Measurements from ENCODE around the gene CHRD. TPM values are rescaled to one million over a fixed set of nuclear protein-coding genes. Genes with fewer than 3 reads are reported as not detected.
"Not testable (repeated sequence)": the region's sequence is repeated elsewhere in the genome, so short reads cannot be mapped to it uniquely, and the experiment has no call there.

Gene CHRD
- under 1 TPM; 0.05 to 0.39 TPM for total RNA-seq

DNA sequence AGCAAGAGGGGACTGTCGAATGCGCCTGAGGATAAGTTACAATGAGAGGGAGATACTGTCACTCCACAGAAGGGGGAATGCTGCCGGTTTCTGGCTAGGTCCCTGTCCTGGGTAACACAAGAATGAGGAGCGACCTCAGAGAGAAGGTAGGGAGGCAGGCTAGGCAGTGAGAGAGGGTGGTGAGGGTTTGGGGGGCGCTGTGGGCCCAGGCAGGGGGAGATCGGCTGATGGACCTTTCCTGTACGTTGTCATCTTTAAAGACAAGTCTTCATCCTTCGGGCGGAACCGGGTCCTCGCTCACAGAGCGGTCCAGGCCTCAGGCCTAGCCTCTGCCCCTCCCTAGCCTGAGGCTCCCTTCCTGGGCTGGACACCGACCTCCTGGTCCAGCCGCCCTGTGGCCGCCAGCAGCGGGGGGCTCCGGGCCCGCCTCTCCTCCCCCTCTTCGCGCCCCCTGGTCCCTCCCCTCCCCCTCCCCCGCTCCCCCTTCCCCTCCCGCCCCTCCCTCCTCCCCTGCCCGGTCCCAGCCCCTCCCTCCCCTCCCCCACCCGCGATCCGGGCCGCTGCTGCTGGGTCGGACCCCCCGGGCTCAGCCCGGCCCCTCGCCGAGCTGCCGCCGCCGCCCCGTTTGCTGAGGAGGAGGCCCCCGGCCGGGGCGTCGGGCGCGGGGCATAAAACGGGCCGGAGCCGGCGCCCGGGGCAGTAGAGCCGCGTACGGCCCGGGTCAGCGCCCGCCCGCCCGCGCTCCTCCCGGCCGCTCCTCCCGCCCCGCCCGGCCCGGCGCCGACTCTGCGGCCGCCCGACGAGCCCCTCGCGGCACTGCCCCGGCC is at the start of gene CHRD:
CHRD (plus strand) TSS at position 697 of the 827 bp plus-strand sequence. CDS start 265 bp downstream, outside the sequence.
- peaks cover 44% of the 10 kb centered on the region for H3K27me3 Mint-ChIP-seq

DNA sequence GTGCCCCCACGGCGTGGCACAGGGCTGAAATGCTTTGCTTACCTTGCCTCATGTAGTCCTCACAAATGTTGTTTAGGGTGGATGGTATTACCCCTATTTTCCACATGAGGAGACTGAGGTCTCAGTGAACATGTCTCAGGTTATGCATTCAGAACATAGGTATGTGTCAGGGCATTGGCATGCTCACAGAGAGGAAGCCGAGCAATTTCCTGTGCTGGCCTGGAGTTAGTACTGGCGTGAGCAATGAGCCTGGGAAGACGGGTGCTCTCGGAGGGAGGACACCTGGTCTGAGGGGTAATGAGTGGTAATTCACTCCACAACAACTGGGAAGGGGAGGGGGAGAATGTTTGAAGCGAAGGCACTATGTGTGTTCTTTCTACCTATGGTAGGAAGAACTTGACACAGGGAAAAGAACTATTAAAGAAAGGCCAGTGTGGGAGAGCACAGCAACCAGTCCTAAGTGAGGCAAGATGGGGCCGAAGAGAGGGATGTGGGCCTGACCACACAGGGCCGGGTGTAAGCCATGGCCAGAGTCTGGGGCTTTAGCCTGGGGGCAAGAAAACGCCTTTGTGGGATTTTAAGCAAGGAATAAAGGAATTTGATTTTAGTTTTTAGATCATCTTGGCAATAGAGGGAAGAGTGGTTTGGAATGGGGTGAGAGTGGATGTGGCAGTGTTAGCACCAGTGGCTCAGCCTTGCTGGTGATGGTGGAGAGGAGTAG is 47.3 kb upstream of the CHRD start:
- H3K27ac Mint-ChIP-seq = peak overlapping the region; percentile 69
- H3K9me3 Mint-ChIP-seq = no peaks in the 10 kb centered on the region
- no peak for ATAC-seq (replicated peaks)
- H3K36me3 Mint-ChIP-seq (ENCODE audit: low read depth) = peaks cover 81% of the 10 kb centered on the region
- no peak overlapping the region for H3K4me3 Mint-ChIP-seq
- H3K27me3 Mint-ChIP-seq = no peaks in the 10 kb centered on the region
- H3K4me1 Mint-ChIP-seq = peaks cover 41% of the 10 kb centered on the region

More for the DNA sequence above, at the start of gene CHRD:
- Mint-ChIP-seq H3K27ac (no peak within 1 kb of the TSS), H3K4me1 (no peaks in the 10 kb centered on the region), H3K36me3 (ENCODE audit: low read depth) (no peaks in the 10 kb centered on the region), H3K9me3 (no peaks in the 10 kb centered on the region), H3K4me3 (peak within 1 kb of the TSS; percentile 69)
- ATAC-seq (replicated peaks) = no peak

DNA sequence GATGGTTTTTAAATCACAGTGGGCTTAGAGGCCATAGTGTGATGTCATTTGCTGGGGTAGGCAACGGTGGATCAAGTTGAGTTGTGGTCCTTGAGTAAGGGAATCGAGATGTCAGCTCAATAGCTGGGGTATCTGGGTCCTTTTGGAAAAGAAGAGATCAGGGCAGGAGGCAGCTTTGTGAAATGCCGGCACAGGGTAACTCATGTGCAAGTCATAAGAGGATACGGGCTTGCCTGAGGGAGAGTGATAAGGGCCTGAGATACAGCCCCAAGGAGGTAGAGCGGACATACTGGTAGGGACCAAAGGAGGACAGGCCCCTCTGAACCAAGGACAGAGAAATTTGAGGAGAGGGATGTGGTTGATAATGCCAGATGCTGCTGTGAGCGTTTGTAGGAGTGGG is 46.7 kb upstream of the CHRD start:
- H3K27me3 Mint-ChIP-seq = no peaks in the 10 kb centered on the region
- ATAC-seq (replicated peaks) = no peak
- H3K4me3 Mint-ChIP-seq = no peak overlapping the region
- peaks cover 48% of the 10 kb centered on the region for H3K4me1 Mint-ChIP-seq
- H3K27ac Mint-ChIP-seq = peak overlapping the region; percentile 69
- H3K9me3 Mint-ChIP-seq = no peaks in the 10 kb centered on the region
- peaks cover 75% of the 10 kb centered on the region for H3K36me3 Mint-ChIP-seq (ENCODE audit: low read depth)

DNA sequence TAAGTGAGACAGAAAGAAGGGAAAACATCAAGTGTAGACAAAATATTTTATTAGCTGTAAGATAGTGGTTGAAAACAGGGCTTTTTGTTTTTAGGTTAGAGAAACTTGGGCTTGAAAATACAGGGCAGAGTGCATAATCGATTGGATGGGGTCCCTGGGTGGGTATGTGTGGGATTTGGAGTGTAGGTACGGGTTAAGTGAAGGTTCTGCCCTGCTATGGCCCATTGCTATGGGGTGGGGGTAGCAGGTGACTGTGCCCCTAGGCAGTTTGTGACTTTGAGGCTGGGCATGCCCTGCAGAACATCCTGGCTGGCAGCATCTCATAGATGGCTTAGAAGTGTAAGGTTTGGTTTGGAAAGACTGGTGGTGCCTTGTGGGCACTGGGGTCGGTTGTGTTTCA is 46.2 kb upstream of the CHRD start:
- Mint-ChIP-seq H3K4me3 (peak overlapping the region; percentile 81), H3K27ac (peak overlapping the region; percentile 69), H3K36me3 (ENCODE audit: low read depth) (peaks cover 69% of the 10 kb centered on the region), H3K4me1 (peaks cover 45% of the 10 kb centered on the region), H3K9me3 (no peaks in the 10 kb centered on the region), H3K27me3 (no peaks in the 10 kb centered on the region)
- no peak for ATAC-seq (replicated peaks)

DNA sequence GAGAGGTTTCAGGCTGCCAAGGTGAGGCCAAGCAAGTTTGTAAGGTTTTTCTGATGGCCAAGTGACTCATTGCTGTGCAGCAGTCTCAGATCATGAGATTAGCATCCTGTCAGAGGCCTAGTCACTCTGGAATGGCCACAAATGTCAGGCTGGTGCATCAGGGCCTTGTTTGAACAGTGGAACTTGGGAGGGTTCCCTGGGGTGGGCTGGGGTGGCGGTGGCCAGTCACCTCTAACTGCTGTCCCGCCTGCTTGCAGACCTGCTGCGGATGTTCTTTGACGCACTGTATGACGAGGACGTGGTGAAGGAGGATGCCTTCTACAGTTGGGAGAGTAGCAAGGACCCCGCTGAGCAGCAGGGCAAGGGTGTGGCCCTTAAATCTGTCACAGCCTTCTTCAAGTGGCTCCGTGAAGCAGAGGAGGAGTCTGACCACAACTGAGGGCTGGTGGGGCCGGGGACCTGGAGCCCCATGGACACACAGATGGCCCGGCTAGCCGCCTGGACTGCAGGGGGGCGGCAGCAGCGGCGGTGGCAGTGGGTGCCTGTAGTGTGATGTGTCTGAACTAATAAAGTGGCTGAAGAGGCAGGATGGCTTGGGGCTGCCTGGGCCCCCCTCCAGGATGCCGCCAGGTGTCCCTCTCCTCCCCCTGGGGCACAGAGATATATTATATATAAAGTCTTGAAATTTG is 45.2 kb upstream of the CHRD start:
- H3K27ac Mint-ChIP-seq = peak overlapping the region; percentile 69
- no peaks in the 10 kb centered on the region for H3K9me3 Mint-ChIP-seq
- H3K4me1 Mint-ChIP-seq = peaks cover 42% of the 10 kb centered on the region
- H3K36me3 Mint-ChIP-seq (ENCODE audit: low read depth) = peaks cover 60% of the 10 kb centered on the region
- peak; percentile 82 for ATAC-seq (replicated peaks)
- H3K4me3 Mint-ChIP-seq = peak overlapping the region; percentile 81
- no peaks in the 10 kb centered on the region for H3K27me3 Mint-ChIP-seq

DNA sequence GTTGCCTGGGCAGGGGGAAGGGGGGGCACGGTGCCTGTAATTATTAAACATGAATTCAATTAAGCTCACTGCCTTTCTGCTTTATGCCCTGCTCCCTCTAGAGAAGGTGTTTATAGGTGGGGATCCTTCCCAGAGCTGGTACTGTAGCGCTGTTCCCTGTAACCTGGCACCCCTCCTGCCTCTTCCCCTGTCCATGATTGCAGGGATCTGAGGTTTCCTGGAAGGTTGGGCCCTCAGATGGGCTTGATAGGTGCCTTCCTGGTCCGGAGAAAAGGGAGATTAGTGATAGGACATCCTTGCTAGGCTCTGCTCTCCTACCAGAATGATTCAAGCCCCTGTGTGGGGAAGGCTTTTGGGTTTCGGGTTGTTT is 44.6 kb upstream of the CHRD start:
- Mint-ChIP-seq H3K27ac (peak overlapping the region; percentile 79), H3K36me3 (ENCODE audit: low read depth) (peaks cover 54% of the 10 kb centered on the region), H3K4me3 (peak overlapping the region; percentile 81), H3K27me3 (no peaks in the 10 kb centered on the region), H3K4me1 (peaks cover 42% of the 10 kb centered on the region), H3K9me3 (no peaks in the 10 kb centered on the region)
- ATAC-seq (replicated peaks) = peak; percentile 37

DNA sequence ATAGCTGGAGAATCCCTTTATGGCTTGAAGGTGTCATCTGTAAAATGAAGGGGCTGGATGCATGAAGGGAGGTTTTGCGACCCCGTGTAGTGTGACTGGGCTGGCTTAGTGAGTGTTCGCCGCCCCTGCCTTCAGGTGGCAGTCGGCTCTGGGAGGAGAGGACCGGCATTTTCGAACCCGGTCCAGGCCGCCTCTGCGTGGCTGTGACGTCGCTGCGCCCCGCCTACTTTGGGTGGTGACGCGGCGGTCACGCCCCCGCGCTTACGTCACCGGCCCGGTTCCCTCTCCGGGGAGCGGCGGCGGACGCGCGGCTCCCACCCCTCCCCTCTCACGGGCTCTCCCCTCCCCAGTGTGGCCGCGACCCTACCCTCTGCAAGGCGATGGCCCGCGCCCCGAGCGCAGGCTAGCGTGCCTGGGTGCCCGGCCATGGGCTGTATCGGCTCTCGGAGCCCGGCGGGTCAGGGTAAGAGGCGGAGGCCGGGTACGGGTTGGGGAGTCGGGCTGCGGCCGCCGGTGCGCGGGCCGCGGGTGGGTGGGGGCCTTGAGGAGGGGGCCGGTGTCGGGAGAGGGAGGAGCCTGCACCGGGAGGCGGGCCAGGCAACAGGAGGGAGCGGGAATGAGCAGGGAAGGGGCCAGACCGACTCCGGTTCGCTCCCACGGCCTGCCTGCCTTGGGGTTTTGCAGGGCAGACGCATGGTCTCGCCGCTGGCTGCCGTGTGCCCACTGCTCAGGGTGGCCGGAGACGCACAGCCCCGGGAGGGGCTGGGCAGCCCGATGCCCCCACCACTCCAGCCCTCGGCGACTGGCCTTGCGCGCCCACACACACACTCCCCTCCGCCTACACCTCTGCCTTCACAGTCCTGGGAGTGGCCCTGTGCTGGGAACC is 44.0 kb upstream of the CHRD start:
- H3K4me3 Mint-ChIP-seq = peak overlapping the region; percentile 81
- peak overlapping the region; percentile 79 for H3K27ac Mint-ChIP-seq
- H3K36me3 Mint-ChIP-seq (ENCODE audit: low read depth) = peaks cover 47% of the 10 kb centered on the region
- no peaks in the 10 kb centered on the region for H3K9me3 Mint-ChIP-seq
- peak; percentile 65 for ATAC-seq (replicated peaks)
- peaks cover 46% of the 10 kb centered on the region for H3K4me1 Mint-ChIP-seq
- H3K27me3 Mint-ChIP-seq = no peaks in the 10 kb centered on the region

DNA sequence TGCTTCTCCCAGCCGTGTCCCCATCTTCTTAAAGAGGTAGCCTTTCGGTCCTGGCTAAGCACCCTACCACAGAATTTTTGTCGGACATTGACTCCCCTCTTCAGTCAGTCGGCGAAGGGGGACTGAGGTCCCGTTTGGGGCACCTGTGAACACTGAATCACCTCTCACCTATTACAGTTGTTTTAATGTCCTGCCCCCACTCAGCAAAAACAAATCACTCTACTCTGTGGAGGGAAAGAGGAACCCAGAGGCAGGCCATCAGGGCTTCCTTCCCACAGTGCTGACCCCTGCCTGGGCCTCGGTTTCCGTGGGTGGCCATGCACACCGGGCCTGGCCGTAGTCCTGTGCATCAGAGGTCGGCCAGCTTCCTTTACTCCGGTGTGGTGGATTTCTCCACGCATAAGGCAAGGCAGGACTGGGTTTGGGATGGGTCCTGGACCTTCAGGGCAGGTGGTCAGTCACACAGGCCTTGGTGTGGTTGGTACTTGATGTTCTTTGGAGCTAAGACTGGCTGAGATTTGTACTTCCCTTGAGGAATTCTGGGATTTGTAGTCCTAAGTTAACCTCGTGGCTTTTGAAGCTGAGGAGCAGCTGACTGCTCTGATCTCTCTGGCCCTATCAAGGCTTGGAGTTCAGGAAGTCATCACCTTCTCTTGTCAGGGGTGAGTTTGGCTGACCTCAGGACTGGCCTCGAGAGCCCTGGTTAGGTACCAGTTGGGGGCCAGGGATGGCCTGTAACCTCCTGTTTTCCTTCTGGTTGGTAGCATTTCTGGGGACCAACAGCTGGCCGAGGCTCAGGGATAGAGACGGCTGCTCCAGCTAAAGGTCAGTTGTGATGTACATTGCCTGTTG is 43.1 kb upstream of the CHRD start:
- H3K27ac Mint-ChIP-seq = peak overlapping the region; percentile 72
- peak overlapping the region; percentile 81 for H3K4me3 Mint-ChIP-seq
- no peaks in the 10 kb centered on the region for H3K9me3 Mint-ChIP-seq
- ATAC-seq (replicated peaks) = no peak
- peaks cover 49% of the 10 kb centered on the region for H3K4me1 Mint-ChIP-seq
- H3K36me3 Mint-ChIP-seq (ENCODE audit: low read depth) = peaks cover 39% of the 10 kb centered on the region
- H3K27me3 Mint-ChIP-seq = no peaks in the 10 kb centered on the region

DNA sequence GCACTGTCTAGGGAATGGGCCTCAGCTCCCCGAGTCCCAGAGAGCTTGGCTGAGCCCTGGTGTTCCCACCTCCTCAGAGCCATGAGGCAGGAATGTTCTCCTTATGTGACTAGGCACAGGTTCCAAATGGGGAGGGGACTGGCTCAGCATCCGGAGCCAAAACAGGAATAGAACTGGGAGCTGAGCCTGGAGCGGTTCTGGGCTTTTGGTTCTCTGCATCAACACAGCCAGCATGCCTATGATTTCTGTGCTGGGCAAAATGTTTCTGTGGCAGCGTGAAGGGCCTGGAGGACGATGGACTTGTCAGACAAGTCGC is 42.5 kb upstream of the CHRD start, which contains the start of gene FAM131A:
FAM131A (plus strand) TSS at position 202 of the 316 bp plus-strand sequence; CDS start at position 233, 31 bp downstream.
- H3K9me3 Mint-ChIP-seq = no peaks in the 10 kb centered on the region
- peaks cover 46% of the 10 kb centered on the region for H3K4me1 Mint-ChIP-seq
- H3K4me3 Mint-ChIP-seq = peak within 1 kb of the TSS; percentile 81
- H3K27ac Mint-ChIP-seq = peak within 1 kb of the TSS; percentile 72
- H3K27me3 Mint-ChIP-seq = no peaks in the 10 kb centered on the region
- no peak for ATAC-seq (replicated peaks)
- H3K36me3 Mint-ChIP-seq (ENCODE audit: low read depth) = peaks cover 33% of the 10 kb centered on the region

DNA sequence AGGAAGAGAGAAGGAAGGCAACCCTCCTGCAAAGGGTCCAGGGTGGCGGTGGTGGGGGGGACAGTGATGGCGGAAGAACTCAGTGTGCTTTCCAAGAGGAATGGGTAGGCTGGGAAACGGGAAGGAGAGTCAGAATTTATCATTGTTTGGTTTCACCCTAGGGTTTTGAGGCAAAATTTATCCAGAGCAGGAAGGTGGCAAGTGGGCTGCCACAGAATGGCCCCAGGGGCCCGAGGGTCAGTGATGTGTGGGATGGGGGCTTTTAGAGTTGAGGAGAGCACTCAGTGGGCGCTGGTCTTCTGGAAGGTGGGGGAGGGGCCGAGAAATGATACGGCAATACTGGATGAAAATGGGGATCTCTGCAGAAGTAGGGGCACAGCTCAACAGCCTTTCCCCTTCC is 41.9 kb upstream of the CHRD start:
- peak overlapping the region; percentile 81 for H3K4me3 Mint-ChIP-seq
- peak overlapping the region; percentile 72 for H3K27ac Mint-ChIP-seq
- H3K9me3 Mint-ChIP-seq = no peaks in the 10 kb centered on the region
- H3K36me3 Mint-ChIP-seq (ENCODE audit: low read depth) = peaks cover 27% of the 10 kb centered on the region
- ATAC-seq (replicated peaks) = no peak
- H3K4me1 Mint-ChIP-seq = peaks cover 39% of the 10 kb centered on the region
- no peaks in the 10 kb centered on the region for H3K27me3 Mint-ChIP-seq

DNA sequence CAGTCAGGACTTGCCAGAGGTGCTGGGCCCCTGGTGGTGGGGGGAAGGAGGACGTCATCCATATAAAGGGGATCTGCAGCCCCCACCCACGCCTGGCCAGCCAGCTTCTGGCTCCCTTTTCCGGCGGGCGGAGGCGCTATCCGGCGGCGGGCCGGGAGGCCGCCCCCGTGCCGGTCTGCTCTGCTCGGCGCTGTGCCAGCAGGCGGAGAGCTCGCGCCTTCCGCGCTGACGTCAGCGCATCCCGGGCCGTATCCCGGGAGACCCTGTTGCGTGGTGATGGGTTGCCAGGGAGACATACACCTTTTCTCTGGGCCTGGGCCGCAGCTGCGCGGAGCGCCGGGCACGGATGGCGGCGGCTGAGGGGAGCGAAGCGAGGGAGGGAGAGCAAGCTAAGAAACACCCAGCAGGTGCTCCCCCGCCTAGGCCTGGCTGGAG is 41.3 kb upstream of the CHRD start:
- Mint-ChIP-seq H3K27ac (peak overlapping the region; percentile 72), H3K4me1 (peaks cover 34% of the 10 kb centered on the region), H3K9me3 (no peaks in the 10 kb centered on the region), H3K4me3 (peak overlapping the region; percentile 81), H3K27me3 (no peaks in the 10 kb centered on the region), H3K36me3 (ENCODE audit: low read depth) (peaks cover 21% of the 10 kb centered on the region)
- no peak for ATAC-seq (replicated peaks)

DNA sequence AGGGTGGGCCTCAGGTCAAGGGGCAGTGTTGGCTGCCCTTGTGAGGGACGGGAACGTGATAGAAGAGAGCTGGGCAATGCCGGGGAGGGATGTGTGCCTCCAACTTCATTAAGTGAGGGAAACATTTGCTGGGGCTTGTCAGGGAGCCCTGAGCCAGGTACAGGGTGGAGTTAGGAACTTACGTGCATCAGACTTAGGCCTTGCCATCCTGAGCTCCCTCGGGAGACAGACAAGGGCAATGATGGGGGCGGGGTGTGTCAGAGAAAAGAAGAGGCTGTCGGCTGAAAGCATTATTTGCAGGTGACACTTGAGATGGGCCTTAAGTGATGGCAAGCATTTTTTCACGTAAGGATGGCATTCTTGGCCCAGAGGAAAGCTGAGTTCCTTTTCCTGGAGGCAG is 40.9 kb upstream of the CHRD start:
- Mint-ChIP-seq H3K9me3 (no peaks in the 10 kb centered on the region), H3K27ac (no peak overlapping the region), H3K36me3 (ENCODE audit: low read depth) (peaks cover 16% of the 10 kb centered on the region), H3K27me3 (no peaks in the 10 kb centered on the region), H3K4me3 (peak overlapping the region; percentile 81), H3K4me1 (peaks cover 29% of the 10 kb centered on the region)
- no peak for ATAC-seq (replicated peaks)

DNA sequence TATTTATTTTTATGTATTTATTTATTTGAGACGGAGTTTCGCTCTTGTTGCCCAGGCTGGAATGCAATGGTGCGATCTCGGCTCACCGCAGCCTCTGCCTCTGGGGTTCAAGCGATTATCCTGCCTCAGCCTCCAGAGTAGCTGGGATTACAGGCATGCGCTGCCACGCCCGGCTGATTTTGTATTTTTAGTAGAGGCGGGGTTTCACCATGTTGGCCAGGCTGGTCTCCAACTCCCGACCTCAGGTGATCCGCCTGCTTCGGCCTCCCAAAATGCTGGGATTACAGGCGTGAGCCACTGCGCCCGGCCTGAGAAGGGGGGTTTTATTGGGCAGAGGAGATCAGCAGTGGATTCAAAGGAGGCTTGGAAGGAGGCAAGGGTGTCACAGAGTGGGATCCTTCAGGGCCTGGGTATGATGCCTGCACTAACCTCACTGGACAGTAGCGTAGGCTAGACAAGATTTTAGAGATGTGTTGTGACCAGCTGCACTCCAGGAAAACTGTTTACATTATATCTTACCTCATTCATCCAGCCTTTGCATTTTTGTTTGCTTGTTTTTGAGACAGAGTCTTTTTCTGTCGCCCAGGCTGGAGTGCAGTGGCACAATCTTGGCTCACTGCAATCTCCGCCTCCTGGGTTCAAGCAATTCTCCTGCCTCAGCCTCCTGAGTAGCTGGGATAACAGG is 40.3 kb upstream of the CHRD start:
- ATAC-seq (replicated peaks); H3K4me3 Mint-ChIP-seq; H3K27ac Mint-ChIP-seq; H3K9me3 Mint-ChIP-seq; H3K27me3 Mint-ChIP-seq: not testable (repeated sequence)
- Mint-ChIP-seq H3K4me1 (peaks cover 23% of the 10 kb centered on the region), H3K36me3 (ENCODE audit: low read depth) (peaks cover 11% of the 10 kb centered on the region)
